GM23338 (cell line): Measurements from ENCODE around the gene CRHR1. TPM values are rescaled to one million over a fixed set of nuclear protein-coding genes. Genes with fewer than 3 reads are reported as not detected.

Experiments used
- ATAC-seq: fragments of 200-7000 bp; cut with Tn5 transposase; 3 replicates; pipeline ENCODE4 v1.9.1; 2020
- DNase-seq: peaks from one replicate; pipeline ENCODE4 v3.0.0-alpha.2; 2015; ENCODE audit warnings: low spot score
- H2AFZ ChIP-seq: fragments of 200-600 bp; sonication (generic); 2 replicates; pipeline ENCODE4 v1.8.0; 2016; ENCODE audit warnings: antibody characterized with exemption, mild to moderate bottlenecking, moderate library complexity
- H3F3A ChIP-seq: fragments of 200-600 bp; sonication (generic); replicated peaks from 2 replicates; pipeline ENCODE4 v1.8.0; 2017; ENCODE audit warnings: antibody characterized with exemption, mixed run types, low read depth
- H3K27ac ChIP-seq: fragments of 200-600 bp; sonication (generic); 2 replicates; pipeline ENCODE4 v1.6.1; 2016; ENCODE audit warnings: low read depth
- H3K27me3 ChIP-seq: fragments of 200-600 bp; sonication (generic); 2 replicates; pipeline ENCODE4 v1.8.0; 2016; ENCODE audit warnings: mild to moderate bottlenecking, mixed run types, moderate library complexity; ENCODE audit not compliant: insufficient read depth
- H3K36me3 ChIP-seq: fragments of 200-600 bp; sonication (generic); 2 replicates; pipeline ENCODE4 v1.8.0; 2016; ENCODE audit warnings: mild to moderate bottlenecking; ENCODE audit not compliant: insufficient read depth
- H3K4me1 ChIP-seq: fragments of 200-600 bp; sonication (generic); 2 replicates; pipeline ENCODE4 v1.8.0; 2016; ENCODE audit warnings: mild to moderate bottlenecking, moderate library complexity; ENCODE audit not compliant: insufficient read depth
- H3K4me2 ChIP-seq: fragments of 200-600 bp; sonication (generic); 2 replicates; pipeline ENCODE4 v1.7.1; 2017; ENCODE audit warnings: mixed run types
- H3K4me3 ChIP-seq: fragments of 200-600 bp; sonication (generic); 2 replicates; pipeline ENCODE4 v1.6.1; 2016; ENCODE audit warnings: mixed run types
- H3K79me2 ChIP-seq: fragments of 200-600 bp; sonication (generic); replicated peaks from 2 replicates; pipeline ENCODE4 v1.8.0; 2017; ENCODE audit warnings: mild to moderate bottlenecking; ENCODE audit not compliant: insufficient read depth
- H3K9me2 ChIP-seq: fragments of 200-600 bp; sonication (generic); 2 replicates; pipeline ENCODE4 v1.8.0; 2017; ENCODE audit not compliant: insufficient read depth
- H4K20me1 ChIP-seq: fragments of 200-600 bp; sonication (generic); replicated peaks from 2 replicates; pipeline ENCODE4 v1.8.0; 2017; ENCODE audit warnings: mild to moderate bottlenecking; ENCODE audit not compliant: insufficient read depth
- H3K27ac Mint-ChIP-seq: 2 replicates; pipeline ENCODE4 v1.8.0; 2020; ENCODE audit warnings: inconsistent platforms, mild to moderate bottlenecking, moderate library complexity, mixed read lengths
- H3K27me3 Mint-ChIP-seq: 3 replicates; pipeline ENCODE4 v1.8.0; 2022; ENCODE audit warnings: low read depth, mild to moderate bottlenecking, moderate library complexity, mixed read lengths, inconsistent platforms; ENCODE audit not compliant: insufficient read depth, poor library complexity
- H3K36me3 Mint-ChIP-seq: 3 replicates; pipeline ENCODE4 v1.8.0; 2021; ENCODE audit warnings: low read depth, mild to moderate bottlenecking, inconsistent platforms, moderate library complexity, mixed read lengths
- H3K4me1 Mint-ChIP-seq: 3 replicates; pipeline ENCODE4 v1.8.0; 2020; ENCODE audit warnings: mild to moderate bottlenecking, inconsistent platforms, mixed read lengths
- H3K4me3 Mint-ChIP-seq: 3 replicates; pipeline ENCODE4 v1.8.0; 2021; ENCODE audit warnings: moderate library complexity, mild to moderate bottlenecking, inconsistent platforms, mixed read lengths
- H3K9me3 Mint-ChIP-seq: 3 replicates; pipeline ENCODE4 v1.8.0; 2020; ENCODE audit warnings: moderate library complexity, mild to moderate bottlenecking, inconsistent platforms, mixed read lengths
- CREB1 ChIP-seq: fragments of 250-450 bp; sonication (Bioruptor Pico); IDR thresholded peaks from 2 replicates; pipeline ENCODE4 v1.5.0; 2020; ENCODE audit warnings: low read depth, mild to moderate bottlenecking, moderate library complexity
- EZH2 ChIP-seq: fragments of 200-600 bp; sonication (generic); IDR thresholded peaks from one replicate; pipeline ENCODE4 v1.8.0; 2017; ENCODE audit warnings: antibody characterized with exemption, mild to moderate bottlenecking, low read depth; ENCODE audit not compliant: unreplicated experiment
- EZH2phosphoT487 ChIP-seq: fragments of 200-600 bp; sonication (generic); IDR thresholded peaks from one replicate; pipeline ENCODE4 v1.8.1; 2018; ENCODE audit warnings: antibody characterized with exemption; ENCODE audit not compliant: unreplicated experiment
- JUNB ChIP-seq: IDR thresholded peaks from one replicate; pipeline ENCODE4 v1.6.1; 2016; ENCODE audit warnings: antibody characterized with exemption; ENCODE audit not compliant: unreplicated experiment
- NANOG ChIP-seq: IDR thresholded peaks from 2 replicates; pipeline ENCODE4 v1.6.1; 2016; ENCODE audit warnings: antibody characterized with exemption, borderline replicate concordance
- POLR2AphosphoS5 ChIP-seq: IDR thresholded peaks from 2 replicates; pipeline ENCODE4 v1.6.1; 2016; ENCODE audit warnings: antibody characterized with exemption, low read depth
- STAT1 ChIP-seq: IDR thresholded peaks from one replicate; pipeline ENCODE4 v1.6.1; 2016; ENCODE audit warnings: antibody characterized with exemption; ENCODE audit not compliant: unreplicated experiment
- ZNF114 ChIP-seq: fragments of 250-450 bp; sonication (Bioruptor Pico); IDR thresholded peaks from 2 replicates; pipeline ENCODE4 v1.5.0; 2020; ENCODE audit warnings: mild to moderate bottlenecking, moderate library complexity
- ZNF331 ChIP-seq: fragments of 250-450 bp; sonication (Bioruptor Pico); IDR thresholded peaks from 2 replicates; pipeline ENCODE4 v1.5.0; 2020; ENCODE audit warnings: low read depth, mild to moderate bottlenecking, moderate library complexity
- polyA plus RNA-seq: library from polyadenylated mRNA; unstranded; fragments of >200 nt; fragmentation: Nextera tagmentation; extraction: Ambion mirVana; gene quantifications from 2 replicates; pipeline ENCODE4 v1.2.1, GENCODE V29; 2016
- total RNA-seq: library from RNA; depleted of rRNA; stranded (reverse); fragments of >200 nt; shearing (Covaris generic); gene quantifications from 2 replicates; pipeline ENCODE4 v1.2.3, GENCODE V29; 2014
- TF ChIP-seq, protein P1 (sequence below), 2 experiments: fragments of 200-600 bp in 1 of 2; sonication (generic) in 1 of 2; conservative IDR thresholded peaks; 2 replicates each; pipeline versions ENCODE4 v1.5.1 to v1.6.1; 2016 to 2017; ENCODE audit warnings: antibody characterized with exemption in 2 of 2, low read depth in 2 of 2, mild to moderate bottlenecking in 2 of 2, moderate library complexity in 1 of 2
- TF ChIP-seq, protein P2 (sequence below): IDR thresholded peaks from one replicate; pipeline ENCODE4 v1.6.1; 2018; ENCODE audit warnings: antibody characterized with exemption; ENCODE audit not compliant: unreplicated experiment
- TF ChIP-seq, protein P3 (sequence below): fragments of 250-450 bp; sonication (Bioruptor Pico); IDR thresholded peaks from 2 replicates; pipeline ENCODE4 v1.5.0; 2020; ENCODE audit warnings: mild to moderate bottlenecking, moderate library complexity
- TF ChIP-seq, protein P4 (sequence below): IDR thresholded peaks from 2 replicates; pipeline ENCODE4 v1.6.1; 2016; ENCODE audit warnings: antibody characterized with exemption

Gene CRHR1
- total and polyA plus RNA-seq, 2 experiments from 2014 or later, result 0.19 to 0.76 TPM

DNA sequence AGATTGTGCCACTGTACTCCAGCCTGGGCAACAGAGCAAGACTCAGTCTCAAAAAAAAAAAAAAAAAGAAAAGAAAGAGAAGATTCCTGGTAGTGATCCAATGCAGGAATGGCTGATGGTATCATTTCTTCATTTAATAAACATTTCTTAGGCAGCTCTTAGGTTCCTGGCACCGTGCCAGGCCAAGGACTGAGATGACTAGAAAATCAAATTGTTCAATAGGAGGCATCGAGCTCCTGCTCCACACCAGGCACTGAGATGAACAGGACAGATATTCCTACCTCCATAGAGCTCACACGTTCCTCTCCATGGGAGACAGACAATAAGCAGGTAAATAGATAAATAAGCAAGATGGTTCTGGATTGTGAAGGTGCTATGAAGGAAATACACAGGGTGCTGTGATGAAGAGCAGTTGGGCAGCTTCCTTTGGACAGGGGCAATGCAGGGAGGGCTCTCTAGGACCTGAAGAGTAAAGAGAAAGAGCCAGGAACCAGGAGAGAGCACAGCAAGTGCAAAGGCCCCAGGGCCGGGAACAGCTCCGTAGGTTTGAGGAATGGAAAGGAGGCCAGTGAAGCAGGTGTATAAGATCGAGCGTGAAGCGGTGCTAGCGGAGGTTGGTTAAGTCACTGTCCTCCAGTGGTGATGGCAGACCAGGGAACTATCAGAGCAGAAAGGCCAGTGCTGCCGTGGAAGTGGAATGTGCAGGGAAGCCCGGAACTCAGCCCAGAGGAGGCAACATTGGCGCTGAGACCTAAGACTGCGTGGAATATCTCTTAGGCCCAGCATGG lies 26.5 kb upstream of the CRHR1 start:
- TF ChIP-seq, protein P1, sequence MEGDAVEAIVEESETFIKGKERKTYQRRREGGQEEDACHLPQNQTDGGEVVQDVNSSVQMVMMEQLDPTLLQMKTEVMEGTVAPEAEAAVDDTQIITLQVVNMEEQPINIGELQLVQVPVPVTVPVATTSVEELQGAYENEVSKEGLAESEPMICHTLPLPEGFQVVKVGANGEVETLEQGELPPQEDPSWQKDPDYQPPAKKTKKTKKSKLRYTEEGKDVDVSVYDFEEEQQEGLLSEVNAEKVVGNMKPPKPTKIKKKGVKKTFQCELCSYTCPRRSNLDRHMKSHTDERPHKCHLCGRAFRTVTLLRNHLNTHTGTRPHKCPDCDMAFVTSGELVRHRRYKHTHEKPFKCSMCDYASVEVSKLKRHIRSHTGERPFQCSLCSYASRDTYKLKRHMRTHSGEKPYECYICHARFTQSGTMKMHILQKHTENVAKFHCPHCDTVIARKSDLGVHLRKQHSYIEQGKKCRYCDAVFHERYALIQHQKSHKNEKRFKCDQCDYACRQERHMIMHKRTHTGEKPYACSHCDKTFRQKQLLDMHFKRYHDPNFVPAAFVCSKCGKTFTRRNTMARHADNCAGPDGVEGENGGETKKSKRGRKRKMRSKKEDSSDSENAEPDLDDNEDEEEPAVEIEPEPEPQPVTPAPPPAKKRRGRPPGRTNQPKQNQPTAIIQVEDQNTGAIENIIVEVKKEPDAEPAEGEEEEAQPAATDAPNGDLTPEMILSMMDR (conservative IDR thresholded peaks at IDR 0.05; ENCODE audit: low read depth in 2 of 2), result no peak
- TF ChIP-seq ZNF331 (no peak), CREB1 (CRISPR knock-in tag) (no peak), STAT1 (no peak), EZH2phosphoT487 (no peak), EZH2 (no peak), JUNB (no peak), POLR2AphosphoS5 (no peak), NANOG (no peak), ZNF114 (CRISPR knock-in tag) (no peak)
- TF ChIP-seq, protein P2, sequence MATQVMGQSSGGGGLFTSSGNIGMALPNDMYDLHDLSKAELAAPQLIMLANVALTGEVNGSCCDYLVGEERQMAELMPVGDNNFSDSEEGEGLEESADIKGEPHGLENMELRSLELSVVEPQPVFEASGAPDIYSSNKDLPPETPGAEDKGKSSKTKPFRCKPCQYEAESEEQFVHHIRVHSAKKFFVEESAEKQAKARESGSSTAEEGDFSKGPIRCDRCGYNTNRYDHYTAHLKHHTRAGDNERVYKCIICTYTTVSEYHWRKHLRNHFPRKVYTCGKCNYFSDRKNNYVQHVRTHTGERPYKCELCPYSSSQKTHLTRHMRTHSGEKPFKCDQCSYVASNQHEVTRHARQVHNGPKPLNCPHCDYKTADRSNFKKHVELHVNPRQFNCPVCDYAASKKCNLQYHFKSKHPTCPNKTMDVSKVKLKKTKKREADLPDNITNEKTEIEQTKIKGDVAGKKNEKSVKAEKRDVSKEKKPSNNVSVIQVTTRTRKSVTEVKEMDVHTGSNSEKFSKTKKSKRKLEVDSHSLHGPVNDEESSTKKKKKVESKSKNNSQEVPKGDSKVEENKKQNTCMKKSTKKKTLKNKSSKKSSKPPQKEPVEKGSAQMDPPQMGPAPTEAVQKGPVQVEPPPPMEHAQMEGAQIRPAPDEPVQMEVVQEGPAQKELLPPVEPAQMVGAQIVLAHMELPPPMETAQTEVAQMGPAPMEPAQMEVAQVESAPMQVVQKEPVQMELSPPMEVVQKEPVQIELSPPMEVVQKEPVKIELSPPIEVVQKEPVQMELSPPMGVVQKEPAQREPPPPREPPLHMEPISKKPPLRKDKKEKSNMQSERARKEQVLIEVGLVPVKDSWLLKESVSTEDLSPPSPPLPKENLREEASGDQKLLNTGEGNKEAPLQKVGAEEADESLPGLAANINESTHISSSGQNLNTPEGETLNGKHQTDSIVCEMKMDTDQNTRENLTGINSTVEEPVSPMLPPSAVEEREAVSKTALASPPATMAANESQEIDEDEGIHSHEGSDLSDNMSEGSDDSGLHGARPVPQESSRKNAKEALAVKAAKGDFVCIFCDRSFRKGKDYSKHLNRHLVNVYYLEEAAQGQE, result no peak
- TF ChIP-seq, protein P3, sequence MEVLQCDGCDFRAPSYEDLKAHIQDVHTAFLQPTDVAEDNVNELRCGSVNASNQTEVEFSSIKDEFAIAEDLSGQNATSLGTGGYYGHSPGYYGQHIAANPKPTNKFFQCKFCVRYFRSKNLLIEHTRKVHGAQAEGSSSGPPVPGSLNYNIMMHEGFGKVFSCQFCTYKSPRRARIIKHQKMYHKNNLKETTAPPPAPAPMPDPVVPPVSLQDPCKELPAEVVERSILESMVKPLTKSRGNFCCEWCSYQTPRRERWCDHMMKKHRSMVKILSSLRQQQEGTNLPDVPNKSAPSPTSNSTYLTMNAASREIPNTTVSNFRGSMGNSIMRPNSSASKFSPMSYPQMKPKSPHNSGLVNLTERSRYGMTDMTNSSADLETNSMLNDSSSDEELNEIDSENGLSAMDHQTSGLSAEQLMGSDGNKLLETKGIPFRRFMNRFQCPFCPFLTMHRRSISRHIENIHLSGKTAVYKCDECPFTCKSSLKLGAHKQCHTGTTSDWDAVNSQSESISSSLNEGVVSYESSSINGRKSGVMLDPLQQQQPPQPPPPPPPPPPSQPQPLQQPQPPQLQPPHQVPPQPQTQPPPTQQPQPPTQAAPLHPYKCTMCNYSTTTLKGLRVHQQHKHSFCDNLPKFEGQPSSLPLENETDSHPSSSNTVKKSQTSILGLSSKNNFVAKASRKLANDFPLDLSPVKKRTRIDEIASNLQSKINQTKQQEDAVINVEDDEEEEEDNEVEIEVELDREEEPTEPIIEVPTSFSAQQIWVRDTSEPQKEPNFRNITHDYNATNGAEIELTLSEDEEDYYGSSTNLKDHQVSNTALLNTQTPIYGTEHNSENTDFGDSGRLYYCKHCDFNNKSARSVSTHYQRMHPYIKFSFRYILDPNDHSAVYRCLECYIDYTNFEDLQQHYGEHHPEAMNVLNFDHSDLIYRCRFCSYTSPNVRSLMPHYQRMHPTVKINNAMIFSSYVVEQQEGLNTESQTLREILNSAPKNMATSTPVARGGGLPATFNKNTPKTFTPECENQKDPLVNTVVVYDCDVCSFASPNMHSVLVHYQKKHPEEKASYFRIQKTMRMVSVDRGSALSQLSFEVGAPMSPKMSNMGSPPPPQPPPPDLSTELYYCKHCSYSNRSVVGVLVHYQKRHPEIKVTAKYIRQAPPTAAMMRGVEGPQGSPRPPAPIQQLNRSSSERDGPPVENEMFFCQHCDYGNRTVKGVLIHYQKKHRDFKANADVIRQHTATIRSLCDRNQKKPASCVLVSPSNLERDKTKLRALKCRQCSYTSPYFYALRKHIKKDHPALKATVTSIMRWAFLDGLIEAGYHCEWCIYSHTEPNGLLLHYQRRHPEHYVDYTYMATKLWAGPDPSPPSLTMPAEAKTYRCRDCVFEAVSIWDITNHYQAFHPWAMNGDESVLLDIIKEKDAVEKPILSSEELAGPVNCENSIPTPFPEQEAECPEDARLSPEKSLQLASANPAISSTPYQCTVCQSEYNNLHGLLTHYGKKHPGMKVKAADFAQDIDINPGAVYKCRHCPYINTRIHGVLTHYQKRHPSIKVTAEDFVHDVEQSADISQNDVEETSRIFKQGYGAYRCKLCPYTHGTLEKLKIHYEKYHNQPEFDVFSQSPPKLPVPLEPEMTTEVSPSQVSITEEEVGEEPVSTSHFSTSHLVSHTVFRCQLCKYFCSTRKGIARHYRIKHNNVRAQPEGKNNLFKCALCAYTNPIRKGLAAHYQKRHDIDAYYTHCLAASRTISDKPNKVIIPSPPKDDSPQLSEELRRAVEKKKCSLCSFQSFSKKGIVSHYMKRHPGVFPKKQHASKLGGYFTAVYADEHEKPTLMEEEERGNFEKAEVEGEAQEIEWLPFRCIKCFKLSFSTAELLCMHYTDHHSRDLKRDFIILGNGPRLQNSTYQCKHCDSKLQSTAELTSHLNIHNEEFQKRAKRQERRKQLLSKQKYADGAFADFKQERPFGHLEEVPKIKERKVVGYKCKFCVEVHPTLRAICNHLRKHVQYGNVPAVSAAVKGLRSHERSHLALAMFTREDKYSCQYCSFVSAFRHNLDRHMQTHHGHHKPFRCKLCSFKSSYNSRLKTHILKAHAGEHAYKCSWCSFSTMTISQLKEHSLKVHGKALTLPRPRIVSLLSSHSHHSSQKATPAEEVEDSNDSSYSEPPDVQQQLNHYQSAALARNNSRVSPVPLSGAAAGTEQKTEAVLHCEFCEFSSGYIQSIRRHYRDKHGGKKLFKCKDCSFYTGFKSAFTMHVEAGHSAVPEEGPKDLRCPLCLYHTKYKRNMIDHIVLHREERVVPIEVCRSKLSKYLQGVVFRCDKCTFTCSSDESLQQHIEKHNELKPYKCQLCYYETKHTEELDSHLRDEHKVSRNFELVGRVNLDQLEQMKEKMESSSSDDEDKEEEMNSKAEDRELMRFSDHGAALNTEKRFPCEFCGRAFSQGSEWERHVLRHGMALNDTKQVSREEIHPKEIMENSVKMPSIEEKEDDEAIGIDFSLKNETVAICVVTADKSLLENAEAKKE (CRISPR knock-in tag), result no peak
- TF ChIP-seq, protein P4, sequence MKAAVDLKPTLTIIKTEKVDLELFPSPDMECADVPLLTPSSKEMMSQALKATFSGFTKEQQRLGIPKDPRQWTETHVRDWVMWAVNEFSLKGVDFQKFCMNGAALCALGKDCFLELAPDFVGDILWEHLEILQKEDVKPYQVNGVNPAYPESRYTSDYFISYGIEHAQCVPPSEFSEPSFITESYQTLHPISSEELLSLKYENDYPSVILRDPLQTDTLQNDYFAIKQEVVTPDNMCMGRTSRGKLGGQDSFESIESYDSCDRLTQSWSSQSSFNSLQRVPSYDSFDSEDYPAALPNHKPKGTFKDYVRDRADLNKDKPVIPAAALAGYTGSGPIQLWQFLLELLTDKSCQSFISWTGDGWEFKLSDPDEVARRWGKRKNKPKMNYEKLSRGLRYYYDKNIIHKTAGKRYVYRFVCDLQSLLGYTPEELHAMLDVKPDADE, result no peak
- Histone ChIP-seq H3K27ac (no peak overlapping the region), H3K4me3 (no peak overlapping the region), H3K9me2 (0 out of 2 replicates have a peak, but pooled peaks cover 4% of the 10 kb centered on the region), H3F3A (no peaks in the 10 kb centered on the region), H3K36me3 (no peaks in the 10 kb centered on the region), H4K20me1 (no peaks in the 10 kb centered on the region), H3K27me3 (no peaks in the 10 kb centered on the region), H3K4me2 (no peak overlapping the region), H3K4me1 (no peaks in the 10 kb centered on the region), H3K79me2 (no peaks in the 10 kb centered on the region), H2AFZ (no peak overlapping the region)
- no peak overlapping the region for H3K27ac Mint-ChIP-seq
- H3K4me3 Mint-ChIP-seq, result no peak overlapping the region
- DNase-seq, result no peak
- ATAC-seq, result no peak
- H3K4me1 Mint-ChIP-seq, result no peaks in the 10 kb centered on the region; the same call in 2 of the 3 replicates
- H3K9me3 Mint-ChIP-seq, result peaks cover 3% of the 10 kb centered on the region; the same call in 2 of the 3 replicates
- H3K36me3 Mint-ChIP-seq, result peaks cover 2% of the 10 kb centered on the region; the same call in 1 of the 3 replicates
- peaks cover 6% of the 10 kb centered on the region for H3K27me3 Mint-ChIP-seq
